Epithelial cell of esophagus (primary cell): ENCODE measurements around the gene CNTN1.

Experiments used
- DNase-seq: peaks from one replicate; pipeline ENCODE4 v3.0.0; 2010; ENCODE audit warnings: low read depth
- H3K4me3 ChIP-seq: 2 replicates; pipeline ENCODE4 v1.5.1; 2011; ENCODE audit warnings: mild to moderate bottlenecking, low read length, control low read depth
- TF ChIP-seq, protein P1 (sequence below): IDR thresholded peaks from 2 replicates; pipeline ENCODE4 v1.5.1; 2011; ENCODE audit warnings: low read depth, mild to moderate bottlenecking, low read length, control low read depth, inconsistent platforms; ENCODE audit not compliant: insufficient read depth; ENCODE audit errors: missing control alignments

CNTN1 gene

GRCh38 chr12:41011939-41012338, 319.7 kb downstream of the CNTN1 start:
- no peak overlapping the region for H3K4me3 ChIP-seq
- TF ChIP-seq, protein P1, sequence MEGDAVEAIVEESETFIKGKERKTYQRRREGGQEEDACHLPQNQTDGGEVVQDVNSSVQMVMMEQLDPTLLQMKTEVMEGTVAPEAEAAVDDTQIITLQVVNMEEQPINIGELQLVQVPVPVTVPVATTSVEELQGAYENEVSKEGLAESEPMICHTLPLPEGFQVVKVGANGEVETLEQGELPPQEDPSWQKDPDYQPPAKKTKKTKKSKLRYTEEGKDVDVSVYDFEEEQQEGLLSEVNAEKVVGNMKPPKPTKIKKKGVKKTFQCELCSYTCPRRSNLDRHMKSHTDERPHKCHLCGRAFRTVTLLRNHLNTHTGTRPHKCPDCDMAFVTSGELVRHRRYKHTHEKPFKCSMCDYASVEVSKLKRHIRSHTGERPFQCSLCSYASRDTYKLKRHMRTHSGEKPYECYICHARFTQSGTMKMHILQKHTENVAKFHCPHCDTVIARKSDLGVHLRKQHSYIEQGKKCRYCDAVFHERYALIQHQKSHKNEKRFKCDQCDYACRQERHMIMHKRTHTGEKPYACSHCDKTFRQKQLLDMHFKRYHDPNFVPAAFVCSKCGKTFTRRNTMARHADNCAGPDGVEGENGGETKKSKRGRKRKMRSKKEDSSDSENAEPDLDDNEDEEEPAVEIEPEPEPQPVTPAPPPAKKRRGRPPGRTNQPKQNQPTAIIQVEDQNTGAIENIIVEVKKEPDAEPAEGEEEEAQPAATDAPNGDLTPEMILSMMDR = no peak
- no peak for DNase-seq

DNA sequence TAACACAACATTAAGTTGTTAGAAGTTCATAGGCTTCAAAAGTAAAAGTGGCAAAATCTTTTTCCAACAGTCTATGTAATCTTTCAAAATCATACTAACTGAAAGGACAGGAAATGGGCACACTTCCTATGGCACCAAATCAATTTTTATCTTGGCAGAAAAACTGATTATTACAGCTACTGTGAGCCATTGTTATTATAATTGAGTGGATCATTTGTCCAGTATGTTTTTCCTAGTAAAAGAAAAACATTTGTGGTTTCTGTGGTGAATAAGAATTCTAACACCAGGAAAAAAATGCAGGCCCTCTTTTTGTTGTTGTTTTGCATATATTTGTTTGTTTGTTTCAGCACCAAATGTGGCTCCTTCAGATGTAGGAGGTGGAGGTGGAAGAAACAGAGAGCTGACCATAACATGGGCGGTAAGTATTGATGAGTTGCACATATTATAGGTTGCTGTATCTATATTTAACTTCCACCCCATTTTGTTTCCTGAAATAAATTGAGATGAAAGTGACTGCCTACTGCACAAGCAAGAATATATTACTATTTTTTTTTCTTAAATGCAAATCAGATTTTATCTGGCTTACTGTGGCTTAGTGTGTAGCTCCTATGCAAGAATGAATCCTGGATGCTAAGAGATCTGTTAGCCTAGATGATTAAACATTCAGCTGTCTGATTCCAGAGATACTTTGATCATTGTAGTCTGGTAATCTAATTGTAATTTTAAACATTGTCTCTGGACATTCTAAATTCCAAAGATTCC, 321.8 kb downstream of the CNTN1 start:
- DNase-seq = peak; percentile 16
- TF ChIP-seq, protein P1 = no peak
- no peak overlapping the region for H3K4me3 ChIP-seq

- DNase-seq = peak; percentile 62
- TF ChIP-seq, protein P1 = no peak
- no peak overlapping the region for H3K4me3 ChIP-seq
Observed at GRCh38 chr12:41014643-41015020, 322.4 kb downstream of the CNTN1 start.

DNA sequence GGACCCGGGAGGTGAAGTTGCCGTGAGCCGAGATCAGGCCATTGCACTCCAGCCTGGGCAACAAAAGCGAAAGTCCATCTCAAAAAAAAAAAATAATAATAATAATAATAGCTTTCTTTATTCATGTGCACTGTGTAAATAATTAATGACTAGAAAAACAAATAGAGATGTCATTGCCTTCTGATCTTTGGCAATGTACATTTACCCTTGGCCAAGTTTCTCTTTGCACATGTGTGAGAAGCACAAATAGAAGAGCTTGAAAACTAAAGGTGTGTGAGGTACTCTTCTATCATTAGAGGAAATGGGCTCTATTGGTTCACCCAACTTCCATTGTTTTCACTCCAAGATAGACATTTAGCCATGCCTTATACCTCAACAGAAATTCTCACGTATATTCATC, 325.8 kb downstream of the CNTN1 start:
- no peak overlapping the region for H3K4me3 ChIP-seq
- TF ChIP-seq, protein P1 = no peak
- no peak for DNase-seq

GRCh38 chr12:41019461-41019860, 327.2 kb downstream of the CNTN1 start:
- no peak for DNase-seq
- TF ChIP-seq, protein P1 = no peak
- no peak overlapping the region for H3K4me3 ChIP-seq

DNA sequence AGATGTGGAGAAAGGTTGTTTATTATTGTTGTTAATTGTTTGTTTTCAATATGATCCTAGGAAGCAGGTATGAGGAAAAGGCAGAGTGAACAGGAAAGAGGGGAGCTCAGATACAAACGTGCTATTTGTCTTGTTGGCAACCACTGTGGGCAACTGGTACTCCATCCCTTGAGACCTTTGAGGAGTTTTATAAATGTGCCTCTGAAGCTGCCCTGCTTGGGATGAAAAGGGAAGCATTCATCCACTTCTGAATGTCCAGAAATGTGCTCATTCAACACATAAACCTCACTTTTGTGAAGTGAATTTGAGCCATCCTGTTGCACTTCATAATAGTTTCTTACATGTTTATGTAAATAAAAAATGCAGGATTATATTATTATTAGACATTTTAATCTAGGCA, 331.6 kb downstream of the CNTN1 start:
- no peak overlapping the region for H3K4me3 ChIP-seq
- TF ChIP-seq, protein P1 = no peak
- no peak for DNase-seq

- H3K4me3 ChIP-seq = no peak overlapping the region
- TF ChIP-seq, protein P1 = no peak
- no peak for DNase-seq
Observed at GRCh38 chr12:41026151-41026550, 333.9 kb downstream of the CNTN1 start.
